Left ventricle myocardium inferior (tissue), 1 donor: ENCODE data around the gene SLC66A2. TPM values are rescaled to one million over a fixed set of nuclear protein-coding genes. Genes with fewer than 3 reads are reported as not detected.
A peak's percentile ranks its signal among the peaks of the same experiment; 100 is the strongest.

Source experiments
- DNase-seq: peaks from one replicate; pipeline ENCODE4 v3.0.0-alpha.2; 2020
- H3K27ac ChIP-seq: fragments of 200-600 bp; replicated peaks from 2 replicates; pipeline ENCODE4 v1.8.0; 2021
- H3K27me3 ChIP-seq: fragments of 200-600 bp; 2 replicates; pipeline ENCODE4 v1.8.0; 2021; ENCODE audit warnings: low read depth
- H3K36me3 ChIP-seq: fragments of 200-600 bp; 2 replicates; pipeline ENCODE4 v1.8.0; 2021
- H3K4me1 ChIP-seq: fragments of 200-600 bp; 2 replicates; pipeline ENCODE4 v1.8.0; 2021
- H3K4me3 ChIP-seq: fragments of 200-600 bp; 2 replicates; pipeline ENCODE4 v1.8.0; 2021; ENCODE audit warnings: mild to moderate bottlenecking, moderate library complexity
- H3K9me3 ChIP-seq: fragments of 200-600 bp; replicated peaks from 2 replicates; pipeline ENCODE4 v1.8.0; 2021
- intact Hi-C: fragments of 100-400 bp; cut with micrococcal nuclease; formaldehyde crosslinking; loops from one replicate; pipeline ENCODE4 v1.11.0; 2022
- total RNA-seq: library from RNA; stranded (reverse); fragmentation: NEBNext Ultra II Directional; extraction: Animal tissue kit (Norgen Biotek cat#: 25700); gene quantifications from one replicate; pipeline ENCODE4 v1.2.1, GENCODE V29; 2021
- TF ChIP-seq, protein P1 (sequence below): fragments of 200-600 bp; IDR thresholded peaks from 2 replicates; pipeline ENCODE4 v1.8.0; 2021; ENCODE audit warnings: antibody characterized with exemption, mild to moderate bottlenecking, borderline replicate concordance
- donor health status: DM: no; HTN: yes; CAD: no; lungs with severe emphysema.

Gene SLC66A2
- total RNA-seq, 1 donor from 2014 or later: 27.4 TPM

DNA sequence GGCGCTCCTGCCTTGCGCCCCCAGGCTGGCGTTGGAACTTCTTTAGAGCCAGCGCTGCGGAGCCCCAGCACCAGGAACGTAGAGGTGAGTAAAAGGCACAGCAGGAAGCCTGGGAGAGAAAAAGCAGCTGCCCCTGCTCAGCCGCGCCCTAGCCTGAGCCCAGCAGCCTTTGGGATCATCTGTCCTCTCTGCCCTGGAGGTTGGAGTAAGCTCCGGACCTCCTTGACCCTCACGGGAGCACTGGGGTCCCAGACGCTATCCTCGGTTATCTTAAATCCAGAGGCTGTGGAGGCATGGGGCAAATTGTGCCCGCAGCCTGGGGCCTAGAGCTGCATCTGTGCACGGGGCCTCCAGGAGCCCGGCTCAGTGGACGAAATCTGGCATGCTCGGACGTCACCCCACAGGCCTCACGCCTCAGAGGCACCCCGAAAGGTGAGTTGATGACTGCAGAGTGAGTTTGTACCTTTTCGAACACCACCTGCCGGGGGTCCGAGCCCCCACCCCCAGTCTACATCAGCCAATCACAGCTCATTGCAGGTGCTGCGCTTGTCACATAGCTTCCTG, 1.6 kb upstream of the SLC66A2 start:
- Histone ChIP-seq H3K4me3 (no peak overlapping the region), H3K36me3 (peaks cover 8% of the 10 kb centered on the region), H3K9me3 (no peaks in the 10 kb centered on the region), H3K27me3 (no peaks in the 10 kb centered on the region), H3K27ac (no peak overlapping the region), H3K4me1 (peaks cover 38% of the 10 kb centered on the region)
- DNase-seq: no peak
- TF ChIP-seq, protein P1, sequence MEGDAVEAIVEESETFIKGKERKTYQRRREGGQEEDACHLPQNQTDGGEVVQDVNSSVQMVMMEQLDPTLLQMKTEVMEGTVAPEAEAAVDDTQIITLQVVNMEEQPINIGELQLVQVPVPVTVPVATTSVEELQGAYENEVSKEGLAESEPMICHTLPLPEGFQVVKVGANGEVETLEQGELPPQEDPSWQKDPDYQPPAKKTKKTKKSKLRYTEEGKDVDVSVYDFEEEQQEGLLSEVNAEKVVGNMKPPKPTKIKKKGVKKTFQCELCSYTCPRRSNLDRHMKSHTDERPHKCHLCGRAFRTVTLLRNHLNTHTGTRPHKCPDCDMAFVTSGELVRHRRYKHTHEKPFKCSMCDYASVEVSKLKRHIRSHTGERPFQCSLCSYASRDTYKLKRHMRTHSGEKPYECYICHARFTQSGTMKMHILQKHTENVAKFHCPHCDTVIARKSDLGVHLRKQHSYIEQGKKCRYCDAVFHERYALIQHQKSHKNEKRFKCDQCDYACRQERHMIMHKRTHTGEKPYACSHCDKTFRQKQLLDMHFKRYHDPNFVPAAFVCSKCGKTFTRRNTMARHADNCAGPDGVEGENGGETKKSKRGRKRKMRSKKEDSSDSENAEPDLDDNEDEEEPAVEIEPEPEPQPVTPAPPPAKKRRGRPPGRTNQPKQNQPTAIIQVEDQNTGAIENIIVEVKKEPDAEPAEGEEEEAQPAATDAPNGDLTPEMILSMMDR: no peak
- intact Hi-C loops: no loop called here

DNA sequence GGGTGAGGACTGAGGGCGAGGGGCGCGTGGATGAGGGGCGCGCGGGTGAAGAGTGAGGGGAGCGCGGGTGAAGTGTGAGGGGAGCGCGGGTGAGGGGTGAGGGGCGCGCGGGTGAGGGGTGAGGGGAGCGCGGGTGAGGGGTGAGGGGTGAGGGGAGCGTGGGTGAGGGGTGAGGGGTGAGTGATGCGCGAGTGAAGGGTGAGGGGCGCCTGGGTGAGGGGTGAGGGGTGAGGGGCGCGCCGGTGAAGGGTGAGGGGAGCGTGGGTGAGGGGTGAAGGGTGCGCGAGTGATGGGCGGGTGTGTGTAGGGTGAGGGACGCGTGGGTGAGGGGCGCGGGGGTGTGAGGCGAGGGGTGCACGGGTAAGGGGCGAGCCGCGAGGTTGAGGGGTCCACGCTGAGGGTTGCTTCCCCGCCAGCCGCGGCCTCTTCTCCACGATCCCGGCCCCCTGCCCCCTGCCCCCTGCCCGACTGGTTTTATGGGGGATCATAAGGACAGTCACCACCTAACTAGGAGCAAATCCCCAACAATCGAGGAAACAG, 1.1 kb upstream of the SLC66A2 start:
- no peaks in the 10 kb centered on the region for H3K9me3 ChIP-seq
- H3K36me3 ChIP-seq: peaks cover 8% of the 10 kb centered on the region
- no peak overlapping the region for H3K27ac ChIP-seq
- intact Hi-C loops: no loop called here
- H3K4me1 ChIP-seq: peaks cover 44% of the 10 kb centered on the region
- no peaks in the 10 kb centered on the region for H3K27me3 ChIP-seq
- no peak for DNase-seq
- peak overlapping the region; percentile 87 for H3K4me3 ChIP-seq
- TF ChIP-seq, protein P1: no peak

DNA sequence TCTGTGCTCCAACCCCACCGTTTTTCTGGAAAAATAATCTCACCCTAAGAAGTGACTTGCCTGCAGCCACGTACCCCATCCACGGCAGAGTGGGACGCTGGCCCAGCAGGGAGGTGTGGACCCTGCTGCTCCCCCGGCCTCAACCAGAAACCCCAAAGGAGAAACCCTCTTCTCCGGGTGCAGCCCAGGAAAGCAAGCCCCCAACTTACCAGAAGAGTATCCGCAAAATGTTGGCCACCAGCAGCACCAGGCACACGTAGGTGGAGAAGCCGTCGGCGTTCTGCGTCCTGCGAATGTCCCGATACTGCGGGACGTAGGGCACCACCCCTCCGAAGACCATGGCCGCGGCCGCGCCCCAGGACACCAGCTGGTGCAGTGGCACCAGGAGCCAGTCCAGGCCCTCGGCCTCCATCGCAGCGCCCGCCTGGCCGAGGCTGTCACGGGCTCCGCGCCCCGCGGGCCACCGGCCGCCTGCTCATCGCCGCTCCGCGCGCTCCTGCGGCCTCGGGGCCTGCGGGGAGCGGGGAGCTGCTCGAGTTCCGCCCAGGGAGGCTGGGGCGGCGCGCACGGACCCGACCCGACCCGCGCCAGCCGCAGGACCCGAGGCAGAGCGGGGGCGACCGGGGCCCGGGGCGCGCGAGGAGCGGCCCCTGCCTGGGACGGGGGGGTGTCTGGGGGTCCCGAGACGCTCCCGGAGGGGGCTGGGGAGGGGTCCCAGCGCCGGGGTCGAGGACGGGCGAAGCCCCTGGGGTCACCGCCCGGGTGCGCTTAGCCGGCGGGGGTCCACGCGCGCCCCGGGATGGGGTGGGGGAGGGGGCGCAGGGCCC, 725 bp downstream of the SLC66A2 start:
- H3K27ac ChIP-seq: peak overlapping the region; percentile 89
- no peaks in the 10 kb centered on the region for H3K9me3 ChIP-seq
- TF ChIP-seq, protein P1: no peak
- DNase-seq: no peak
- peaks cover 8% of the 10 kb centered on the region for H3K36me3 ChIP-seq
- no peaks in the 10 kb centered on the region for H3K27me3 ChIP-seq
- peaks cover 62% of the 10 kb centered on the region for H3K4me1 ChIP-seq
- peak overlapping the region; percentile 87 for H3K4me3 ChIP-seq
- intact Hi-C loops: no loop called here

DNA sequence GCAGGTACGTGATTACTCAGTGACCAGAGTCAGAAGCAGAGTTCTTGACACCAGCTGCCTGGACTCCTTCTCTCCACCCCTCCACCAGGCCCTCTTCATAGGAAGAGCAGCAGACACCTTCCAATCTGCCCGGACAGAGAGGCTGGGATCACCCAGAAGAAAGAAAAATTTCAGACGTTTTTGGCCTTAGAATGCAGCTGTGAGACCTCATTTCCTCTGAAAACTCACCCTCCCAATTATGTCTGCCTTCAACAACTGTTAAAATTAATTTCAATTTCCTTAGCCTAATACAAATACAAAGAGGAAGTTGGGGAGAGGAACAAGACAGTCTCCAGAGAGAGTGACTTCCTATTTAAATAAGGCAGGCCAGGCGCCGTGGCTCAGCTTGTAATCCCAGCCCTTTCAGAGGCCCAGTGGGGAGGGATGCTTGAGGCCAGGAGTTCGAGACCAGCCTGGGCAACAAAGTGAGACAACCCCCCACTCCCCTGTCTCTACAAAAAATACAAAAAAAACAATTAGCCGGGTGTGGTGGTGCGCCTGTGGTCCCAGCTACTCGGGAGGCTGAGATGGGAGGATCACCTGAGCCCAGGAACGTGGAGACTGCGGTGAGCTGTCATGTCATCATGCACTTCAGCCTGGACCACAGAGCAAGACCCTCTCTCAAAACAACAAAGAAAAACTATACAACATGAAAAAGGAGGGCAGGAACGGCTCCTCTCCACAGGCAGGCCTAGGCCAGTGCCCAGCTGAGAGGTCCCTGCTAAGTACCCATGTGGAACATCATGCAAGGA, 1.6 kb downstream of the SLC66A2 start:
- Histone ChIP-seq H3K27ac (peak overlapping the region; percentile 89), H3K27me3 (no peaks in the 10 kb centered on the region), H3K4me1 (peaks cover 67% of the 10 kb centered on the region), H3K36me3 (peaks cover 8% of the 10 kb centered on the region), H3K4me3 (peak overlapping the region; percentile 87), H3K9me3 (no peaks in the 10 kb centered on the region)
- intact Hi-C loops: no loop called here
- TF ChIP-seq, protein P1: no peak
- DNase-seq: peak; percentile 60

DNA sequence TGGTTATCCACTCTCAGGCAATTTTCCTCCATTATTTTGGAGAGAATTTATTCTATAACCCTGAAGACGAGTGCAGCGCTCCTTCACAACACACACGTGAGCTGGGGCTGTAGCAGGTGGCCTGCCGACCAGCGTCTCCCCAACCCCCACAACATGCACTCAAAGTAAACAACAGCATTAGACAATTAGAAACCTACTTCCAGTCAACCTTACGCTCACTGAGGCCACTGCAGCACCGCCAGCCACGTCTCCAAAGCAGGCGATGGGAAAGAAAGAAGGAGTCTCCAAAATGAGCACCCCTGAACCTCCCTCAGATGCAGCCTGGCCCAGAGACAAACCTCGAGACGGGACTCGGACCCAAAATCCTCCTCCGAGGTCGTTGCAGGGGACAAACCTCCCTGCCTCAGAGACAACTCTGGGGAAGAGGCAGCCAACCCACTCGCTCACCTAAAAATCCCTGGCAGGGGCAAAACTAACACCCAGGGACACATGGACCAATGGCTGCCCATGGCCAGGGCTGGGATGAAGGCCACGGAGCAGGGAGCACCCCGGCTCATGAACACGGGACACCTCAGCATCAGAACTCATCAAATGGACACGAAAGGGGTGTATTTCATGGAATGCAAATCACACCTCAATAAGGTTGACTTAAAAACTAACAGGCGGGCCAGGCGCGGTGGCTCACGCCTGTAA, 2.6 kb downstream of the SLC66A2 start:
- H3K27ac ChIP-seq: peak overlapping the region; percentile 89
- no peak for DNase-seq
- peaks cover 8% of the 10 kb centered on the region for H3K36me3 ChIP-seq
- peak overlapping the region; percentile 87 for H3K4me3 ChIP-seq
- no peaks in the 10 kb centered on the region for H3K27me3 ChIP-seq
- TF ChIP-seq, protein P1: no peak
- H3K9me3 ChIP-seq: no peaks in the 10 kb centered on the region
- peaks cover 76% of the 10 kb centered on the region for H3K4me1 ChIP-seq
- intact Hi-C loops: no loop called here
